ENCODE results near the gene COL2A1. TPM values are rescaled to one million over a fixed set of nuclear protein-coding genes. Genes with fewer than 3 reads are reported as not detected.
A peak's percentile ranks its signal among the peaks of the same experiment; 100 is the strongest.

COL2A1 gene
- total RNA-seq, 2 donors from 2014 or later: 12.4 to 21.0 TPM

DNA sequence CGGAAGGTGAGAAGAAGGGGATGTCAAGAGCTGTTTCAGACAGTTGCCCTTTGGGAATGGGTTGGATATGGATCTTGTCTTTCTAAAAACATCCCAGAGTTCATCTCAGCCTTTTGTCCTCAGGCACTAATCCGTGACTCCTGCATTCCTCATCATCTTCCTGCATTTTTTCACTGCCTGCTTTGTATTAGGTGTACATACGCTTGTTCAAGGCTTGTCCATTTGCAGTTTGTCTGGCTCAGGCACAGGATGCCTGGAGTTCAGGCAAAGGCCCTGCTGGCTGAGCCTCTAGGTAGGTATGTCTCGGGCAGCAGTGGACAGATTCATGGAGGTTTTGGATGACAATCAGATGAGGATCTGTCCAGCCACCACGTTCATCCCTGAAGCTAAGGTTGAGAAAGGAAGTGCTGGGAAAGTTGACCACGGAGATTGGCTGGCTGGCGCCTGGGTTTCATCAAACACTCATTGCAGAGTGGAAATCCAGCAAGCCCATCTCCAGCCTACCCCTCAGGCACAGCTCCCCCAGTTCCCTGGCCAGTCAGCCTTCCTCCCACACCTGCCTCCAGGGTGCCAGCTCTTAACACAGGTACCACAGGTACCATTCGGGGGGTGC is 53.3 kb downstream of the COL2A1 start:
- Histone ChIP-seq H3K9me3 (ENCODE audit: control insufficient read depth, low read length) (no peaks in the 10 kb centered on the region), H3K4me3 (ENCODE audit: low read length) (no peak overlapping the region), H3K27me3 (ENCODE audit: control insufficient read depth, insufficient read depth, low read length, poor library complexity, severe bottlenecking) (peaks cover 27% of the 10 kb centered on the region), H3K9ac (ENCODE audit: extremely low read depth, low read length, poor library complexity, severe bottlenecking) (no peak overlapping the region), H3K27ac (ENCODE audit: low read depth, low read length) (no peak overlapping the region), H3K36me3 (ENCODE audit: control insufficient read depth, insufficient read depth, low read length) (no peaks in the 10 kb centered on the region), H3K4me1 (ENCODE audit: control insufficient read depth, insufficient read depth, low read length) (no peaks in the 10 kb centered on the region)
- H3K9me3 Mint-ChIP-seq: no peaks in the 10 kb centered on the region
- 82 to 91% methylated on average over 4 to 8 of the region's 8 CpGs for WGBS, 2 experiments (ENCODE audit: insufficient coverage in 1 of 2, insufficient read length in 1 of 2)
- no peaks in the 10 kb centered on the region for H3K4me1 Mint-ChIP-seq
- no peak overlapping the region for H3K4me3 Mint-ChIP-seq
- H3K27ac Mint-ChIP-seq: no peak overlapping the region
- TF ChIP-seq, protein P1, sequence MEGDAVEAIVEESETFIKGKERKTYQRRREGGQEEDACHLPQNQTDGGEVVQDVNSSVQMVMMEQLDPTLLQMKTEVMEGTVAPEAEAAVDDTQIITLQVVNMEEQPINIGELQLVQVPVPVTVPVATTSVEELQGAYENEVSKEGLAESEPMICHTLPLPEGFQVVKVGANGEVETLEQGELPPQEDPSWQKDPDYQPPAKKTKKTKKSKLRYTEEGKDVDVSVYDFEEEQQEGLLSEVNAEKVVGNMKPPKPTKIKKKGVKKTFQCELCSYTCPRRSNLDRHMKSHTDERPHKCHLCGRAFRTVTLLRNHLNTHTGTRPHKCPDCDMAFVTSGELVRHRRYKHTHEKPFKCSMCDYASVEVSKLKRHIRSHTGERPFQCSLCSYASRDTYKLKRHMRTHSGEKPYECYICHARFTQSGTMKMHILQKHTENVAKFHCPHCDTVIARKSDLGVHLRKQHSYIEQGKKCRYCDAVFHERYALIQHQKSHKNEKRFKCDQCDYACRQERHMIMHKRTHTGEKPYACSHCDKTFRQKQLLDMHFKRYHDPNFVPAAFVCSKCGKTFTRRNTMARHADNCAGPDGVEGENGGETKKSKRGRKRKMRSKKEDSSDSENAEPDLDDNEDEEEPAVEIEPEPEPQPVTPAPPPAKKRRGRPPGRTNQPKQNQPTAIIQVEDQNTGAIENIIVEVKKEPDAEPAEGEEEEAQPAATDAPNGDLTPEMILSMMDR (conservative IDR thresholded peaks at IDR 0.05): no peak
- DNase-seq: no peak
- H3K27me3 Mint-ChIP-seq (ENCODE audit: insufficient read depth): peaks cover 59% of the 10 kb centered on the region
- no peaks in the 10 kb centered on the region for H3K36me3 Mint-ChIP-seq (ENCODE audit: low read depth)

DNA sequence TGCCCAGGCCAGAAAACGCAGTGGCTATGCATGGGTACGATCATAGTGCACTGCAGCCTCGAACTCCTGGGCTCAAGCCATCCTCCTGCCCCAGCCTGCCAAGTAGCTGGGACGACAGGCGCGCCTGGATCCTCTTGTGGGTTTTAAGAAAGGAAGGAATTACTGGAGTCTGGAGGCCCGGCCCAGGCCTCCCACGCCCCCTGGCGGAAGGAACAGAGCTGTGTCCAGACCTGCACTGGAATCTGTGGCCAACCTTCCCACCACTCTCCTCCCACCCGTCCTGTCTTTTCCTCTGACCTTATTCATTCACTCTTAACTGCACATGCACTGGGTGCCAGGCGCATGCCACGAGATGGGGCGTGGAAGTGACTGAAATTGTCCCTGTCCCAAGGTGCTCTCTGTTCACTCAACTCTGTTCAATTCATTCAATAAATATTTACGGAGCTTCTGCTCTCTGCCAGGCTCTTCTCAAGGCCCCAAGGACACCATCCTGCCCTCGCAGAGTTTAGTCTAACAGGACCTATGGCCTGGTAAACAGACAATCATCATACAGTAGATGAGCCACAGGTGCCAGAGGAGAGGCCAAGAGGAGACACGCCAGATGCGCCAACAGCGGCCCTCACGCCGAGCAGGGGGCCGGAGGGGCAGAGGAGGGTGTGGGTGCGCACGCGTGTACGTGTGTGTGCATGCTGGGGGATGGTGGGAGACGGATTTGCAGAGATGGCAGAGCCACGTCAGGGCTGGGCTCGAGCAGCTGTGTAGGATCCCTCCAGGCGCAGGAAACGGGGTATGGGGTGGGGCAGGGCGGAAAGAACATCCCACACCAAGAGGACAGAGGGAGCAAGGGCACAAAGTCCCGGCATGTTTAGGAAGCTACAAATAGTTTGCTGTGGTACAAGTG is 54.6 kb downstream of the COL2A1 start:
- WGBS, 2 experiments (ENCODE audit: insufficient coverage in 1 of 2, insufficient read length in 1 of 2): 62 to 74% methylated on average over 25 to 32 of the region's 32 CpGs
- Histone ChIP-seq H3K27ac (ENCODE audit: low read depth, low read length) (no peak overlapping the region), H3K4me3 (ENCODE audit: low read length) (no peak overlapping the region), H3K36me3 (ENCODE audit: control insufficient read depth, insufficient read depth, low read length) (no peaks in the 10 kb centered on the region), H3K9ac (ENCODE audit: extremely low read depth, low read length, poor library complexity, severe bottlenecking) (no peak overlapping the region), H3K4me1 (ENCODE audit: control insufficient read depth, insufficient read depth, low read length) (no peaks in the 10 kb centered on the region), H3K9me3 (ENCODE audit: control insufficient read depth, low read length) (no peaks in the 10 kb centered on the region), H3K27me3 (ENCODE audit: control insufficient read depth, insufficient read depth, low read length, poor library complexity, severe bottlenecking) (peaks cover 27% of the 10 kb centered on the region)
- no peak overlapping the region for H3K27ac Mint-ChIP-seq
- H3K27me3 Mint-ChIP-seq (ENCODE audit: insufficient read depth): peaks cover 49% of the 10 kb centered on the region
- peak; percentile 96 for DNase-seq
- no peaks in the 10 kb centered on the region for H3K9me3 Mint-ChIP-seq
- TF ChIP-seq, protein P1 (conservative IDR thresholded peaks at IDR 0.05): peak; percentile 96
- H3K4me1 Mint-ChIP-seq: no peaks in the 10 kb centered on the region
- no peak overlapping the region for H3K4me3 Mint-ChIP-seq
- H3K36me3 Mint-ChIP-seq (ENCODE audit: low read depth): no peaks in the 10 kb centered on the region

DNA sequence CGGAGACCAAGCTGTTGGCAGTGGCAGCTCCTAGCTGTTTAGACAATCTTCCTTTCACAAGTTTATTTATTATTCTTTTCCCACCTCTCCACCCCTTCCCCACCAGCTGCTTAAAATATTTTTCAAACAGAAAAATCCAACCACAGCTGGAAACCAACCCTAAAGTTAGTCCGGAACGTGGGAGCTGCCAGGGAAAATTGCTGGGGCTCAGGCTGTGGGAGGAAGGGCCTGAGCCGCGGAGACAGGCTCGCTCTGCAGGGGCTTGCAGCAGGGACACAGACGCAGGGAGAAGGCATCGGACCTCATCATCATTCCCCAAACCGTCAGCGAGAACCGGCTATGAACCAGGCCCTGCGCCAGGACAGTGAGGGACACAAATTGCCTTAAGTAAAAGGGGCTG is 56.9 kb downstream of the COL2A1 start:
- TF ChIP-seq, protein P1 (conservative IDR thresholded peaks at IDR 0.05): no peak
- 89% methylated on average over 5 to 12 of the region's 12 CpGs for WGBS, 2 experiments (ENCODE audit: insufficient coverage in 1 of 2, insufficient read length in 1 of 2)
- DNase-seq: no peak
- no peaks in the 10 kb centered on the region for H3K4me1 ChIP-seq (ENCODE audit: control insufficient read depth, insufficient read depth, low read length)
- no peaks in the 10 kb centered on the region for H3K36me3 ChIP-seq (ENCODE audit: control insufficient read depth, insufficient read depth, low read length)
- no peak overlapping the region for H3K4me3 Mint-ChIP-seq
- H3K9ac ChIP-seq (ENCODE audit: extremely low read depth, low read length, poor library complexity, severe bottlenecking): no peak overlapping the region
- no peaks in the 10 kb centered on the region for H3K9me3 Mint-ChIP-seq
- no peaks in the 10 kb centered on the region for H3K4me1 Mint-ChIP-seq
- no peak overlapping the region for H3K27ac ChIP-seq (ENCODE audit: low read depth, low read length)
- peaks cover 36% of the 10 kb centered on the region for H3K27me3 Mint-ChIP-seq (ENCODE audit: insufficient read depth)
- H3K36me3 Mint-ChIP-seq (ENCODE audit: low read depth): no peaks in the 10 kb centered on the region
- H3K27me3 ChIP-seq (ENCODE audit: control insufficient read depth, insufficient read depth, low read length, poor library complexity, severe bottlenecking): peaks cover 26% of the 10 kb centered on the region
- no peak overlapping the region for H3K27ac Mint-ChIP-seq
- H3K4me3 ChIP-seq (ENCODE audit: low read length): no peak overlapping the region
- no peaks in the 10 kb centered on the region for H3K9me3 ChIP-seq (ENCODE audit: control insufficient read depth, low read length)

All from endodermal cell (in vitro differentiated cells).